K562 (cell line): Measurements from ENCODE around the gene ANAPC2. TPM values are rescaled to one million over a fixed set of nuclear protein-coding genes. Genes with fewer than 3 reads are reported as not detected.
"Not testable (repeated sequence)": the region's sequence is repeated elsewhere in the genome, so short reads cannot be mapped to it uniquely, and the experiment has no call there.

Experiments used
- ATAC-seq: fragments of 200-7000 bp; cut with Tn5 transposase; 3 replicates; pipeline ENCODE4 v1.9.1; 2020; ENCODE audit warnings: moderate library complexity
- BruUV-seq: library from RNA; stranded (reverse); fragments of 400-500 nt; replicated peaks from 2 replicates; lab custom pipeline; 2021; lab: Mats Ljungman, UMichigan
- CTCF ChIA-PET: fragments of 300-600 bp; formaldehyde crosslinking; extraction: SDS; loops from one replicate; lab custom pipeline; 2021; ENCODE audit warnings: low intra/inter-chr PET ratio; lab: Yijun Ruan, JAX
- POLR2A ChIA-PET: fragments of 300-600, 350-650 bp; sonication (Branson Sonifier 250); formaldehyde crosslinking; extraction: SDS; loops from one replicate; lab custom pipeline; 2021; ENCODE audit warnings: antibody characterized with exemption, inconsistent platforms; lab: Yijun Ruan, JAX
- DNase-seq, 4 experiments: peaks; one replicate each; pipeline versions ENCODE4 v3.0.0 to v3.0.0-alpha.2; 2011 to 2018; ENCODE audit warnings: low spot score in 3 of 4, mixed read lengths in 3 of 4; ENCODE audit errors: extremely low read depth in 1 of 4
- FAIRE-seq: peaks from 2 replicates; lab custom pipeline; 2011; peaks lifted over from hg19 to GRCh38; lab: Jason Lieb, UNC
- H2AFZ ChIP-seq: 2 replicates; pipeline ENCODE4 v1.6.0; 2011; ENCODE audit warnings: low read depth, low read length, control low read depth, inconsistent platforms
- H3K27ac ChIP-seq: fragments of 200-600 bp; 3 replicates; pipeline ENCODE4 v1.8.0; 2011; ENCODE audit warnings: low read depth, mild to moderate bottlenecking, control low read depth, inconsistent platforms, low read length, moderate library complexity, mixed read lengths; ENCODE audit errors: extremely low read depth
- H3K27me3 ChIP-seq, 2 experiments: fragments of 300-600 bp in 1 of 2; 2 replicates in 1 of 2; 3 replicates in 1 of 2; pipeline versions ENCODE4 v1.6.0 to v1.8.0; 2011; ENCODE audit warnings: inconsistent platforms in 2 of 2, low read length in 2 of 2, mild to moderate bottlenecking in 1 of 2, mixed read lengths in 1 of 2, moderate library complexity in 1 of 2; ENCODE audit not compliant: control insufficient read depth in 2 of 2, insufficient read depth in 2 of 2
- H3K36me3 ChIP-seq: fragments of 300-600 bp; 3 replicates; pipeline ENCODE4 v1.8.0; 2011; ENCODE audit warnings: mild to moderate bottlenecking, low read length, inconsistent platforms; ENCODE audit not compliant: control insufficient read depth, insufficient read depth
- H3K4me1 ChIP-seq, 2 experiments: fragments of 200-600 bp in 1 of 2; replicated peaks in 1 of 2; 2 replicates in 1 of 2; 3 replicates in 1 of 2; pipeline versions ENCODE4 v1.5.1 to v1.8.0; 2011; ENCODE audit warnings: inconsistent platforms in 2 of 2, low read length in 2 of 2, mild to moderate bottlenecking in 1 of 2, mixed read lengths in 1 of 2, moderate library complexity in 1 of 2; ENCODE audit not compliant: control insufficient read depth in 2 of 2, insufficient read depth in 2 of 2
- H3K4me2 ChIP-seq: 2 replicates; pipeline ENCODE4 v1.6.1; 2011; ENCODE audit warnings: low read length, control low read depth, inconsistent platforms, mixed read lengths; ENCODE audit not compliant: insufficient read depth
- H3K4me3 ChIP-seq: fragments of 200-600 bp; sonication (generic), shearing (Covaris generic); 2 replicates; pipeline ENCODE4 v1.5.1; 2016; ENCODE audit warnings: control low read depth, inconsistent platforms
- H3K79me2 ChIP-seq: fragments of 200-600 bp; 3 replicates; pipeline ENCODE4 v1.8.0; 2011; ENCODE audit warnings: low read length, inconsistent platforms; ENCODE audit not compliant: control insufficient read depth, insufficient read depth
- H3K9ac ChIP-seq, 2 experiments: 2 replicates each; pipeline versions ENCODE4 v1.6.0 to v1.6.1; 2011; ENCODE audit warnings: low read depth in 2 of 2, low read length in 2 of 2, control low read depth in 1 of 2, inconsistent platforms in 1 of 2, mild to moderate bottlenecking in 1 of 2, mixed read lengths in 1 of 2; ENCODE audit not compliant: insufficient read depth in 1 of 2
- H3K9me1 ChIP-seq: one replicate; pipeline ENCODE4 v1.6.0; 2011; ENCODE audit warnings: inconsistent platforms, mild to moderate bottlenecking, low read length, moderate library complexity; ENCODE audit not compliant: control insufficient read depth, insufficient read depth
- H3K9me3 ChIP-seq: replicated peaks from 2 replicates; pipeline ENCODE4 v1.5.1; 2011; ENCODE audit warnings: low read depth, low read length, inconsistent platforms; ENCODE audit not compliant: control insufficient read depth, insufficient read depth
- H4K20me1 ChIP-seq: replicated peaks from 2 replicates; pipeline ENCODE4 v1.6.1; 2011; ENCODE audit warnings: low read length, inconsistent platforms, mixed read lengths; ENCODE audit not compliant: control insufficient read depth, insufficient read depth
- ARID1B ChIP-seq: fragments of 450-650 bp; IDR thresholded peaks from 2 replicates; pipeline ENCODE4 v1.6.1; 2016; ENCODE audit warnings: antibody characterized with exemption, mild to moderate bottlenecking, inconsistent platforms
- EGR1 ChIP-seq: fragments of 450-650 bp; conservative IDR thresholded peaks from 2 replicates; pipeline ENCODE4 v1.6.1; 2017; ENCODE audit warnings: mild to moderate bottlenecking
- FOSL1 ChIP-seq: fragments of 200-800 bp; sonication (Bioruptor generic); conservative IDR thresholded peaks from 2 replicates; pipeline ENCODE4 v1.6.1; 2016; ENCODE audit warnings: missing genetic modification characterization, missing compliant biosample characterization
- HDAC1 ChIP-seq, 2 experiments: fragments of 450-650 bp; IDR thresholded peaks; 2 replicates each; pipeline ENCODE4 v1.6.1; 2016 to 2017; ENCODE audit warnings: inconsistent platforms in 1 of 2, mild to moderate bottlenecking in 1 of 2, moderate library complexity in 1 of 2
- JUND ChIP-seq, 2 experiments: IDR thresholded peaks; 2 replicates in 1 of 2; 3 replicates in 1 of 2; pipeline ENCODE4 v1.6.1; 2011; ENCODE audit warnings: borderline replicate concordance in 2 of 2, low read depth in 2 of 2, low read length in 2 of 2, improper control_type of control experiment in 1 of 2, missing biosample characterization in 1 of 2, missing genetic modification characterization in 1 of 2, missing genetic modification reagents in 1 of 2
- KDM1A ChIP-seq, 2 experiments: fragments of 450-650 bp; IDR thresholded peaks; 2 replicates each; pipeline ENCODE4 v1.6.1; 2016; ENCODE audit warnings: mild to moderate bottlenecking in 2 of 2
- RCOR1 ChIP-seq, 2 experiments: IDR thresholded peaks; 2 replicates each; pipeline ENCODE4 v1.6.1; 2012; ENCODE audit warnings: low read depth in 2 of 2, low read length in 2 of 2, borderline replicate concordance in 1 of 2, improper control_type of control experiment in 1 of 2
- SMARCA4 ChIP-seq: fragments of 450-650 bp; IDR thresholded peaks from 2 replicates; pipeline ENCODE4 v1.6.1; 2016
- WGBS: fragments of 100-300 bp; shearing (Covaris generic); methylation state at CpG from one replicate; pipeline ENCODE4 v1.1.6; 2016; ENCODE audit warnings: low coverage, mixed read lengths; ENCODE audit not compliant: insufficient coverage; ENCODE audit errors: missing lambda C conversion rate; 5-methylcytosine and 5-hydroxymethylcytosine counted together
- in situ Hi-C: fragments of 300-500 bp; cut with MboI; formaldehyde crosslinking; loops from 4 replicates; pipeline ENCODE4 v1.15.0; 2018; ENCODE audit warnings: inconsistent platforms, mixed read lengths
- intact Hi-C: fragments of 100-400 bp; cut with micrococcal nuclease; formaldehyde crosslinking; loops from 2 replicates; pipeline ENCODE4 v1.14.2; 2022
- polyA plus RNA-seq, 8 experiments: library from polyadenylated mRNA; depleted of rRNA in 4 of 8; stranded (reverse) in 5 of 8; unstranded in 3 of 8; fragments of >200 nt; fragmentation: Nextera tagmentation in 2 of 8; fragmentation: Illumina TruSeq in 1 of 8; extraction: Ambion mirVana in 2 of 8; extraction: Trizol in 1 of 8; gene quantifications; 2 replicates each; pipeline versions ENCODE4 v1.2.1 to v1.2.3, GENCODE V29; 2011 to 2014; ENCODE audit warnings: inconsistent platforms in 1 of 8, missing spikeins in 1 of 8
- total RNA-seq, 7 experiments: library from RNA; depleted of rRNA in 6 of 7; stranded (reverse); fragments of >200 nt in 6 of 7; fragmentation: Illumina TruSeq in 2 of 7; extraction: Trizol in 2 of 7; gene quantifications; 2 replicates each; pipeline versions ENCODE4 v1.2.1 to v1.2.3, GENCODE V29; 2011 to 2021; ENCODE audit warnings: low replicate concordance in 1 of 7
- TF ChIP-seq, protein P1 (sequence below), 2 experiments: fragments of 450-650 bp in 1 of 2; sonication (generic) in 1 of 2; formaldehyde crosslinking in 1 of 2; IDR thresholded peaks in 1 of 2; conservative IDR thresholded peaks in 1 of 2; 2 replicates each; pipeline versions ENCODE4 v1.6.1 to v1.8.1; 2016 to 2023; ENCODE audit warnings: mild to moderate bottlenecking in 2 of 2, moderate library complexity in 2 of 2, inconsistent platforms in 1 of 2, missing genetic modification reagents in 1 of 2
- TF ChIP-seq, protein P2 (sequence below): fragments of 200-800 bp; sonication (Bioruptor generic); IDR thresholded peaks from 2 replicates; pipeline ENCODE4 v1.6.1; 2017; ENCODE audit warnings: missing genetic modification characterization, missing compliant biosample characterization

The ANAPC2 gene
- total and polyA plus RNA-seq, 9 of the 15 experiments (the other 6 are each of a cell fraction or from before 2014, with no cell fraction given) = 0.11 to 56.5 (median 17.1) TPM; not detected in 1

GRCh38 chr9:137135154-137135553 lies 53.2 kb downstream of the ANAPC2 start:
- H3K79me2 ChIP-seq; FAIRE-seq; H3K4me2 ChIP-seq; H3K9ac ChIP-seq; BruUV-seq; H3K9me1 ChIP-seq; H2AFZ ChIP-seq; H3K4me3 ChIP-seq; H3K27ac ChIP-seq; H3K9me3 ChIP-seq; intact Hi-C loops; in situ Hi-C loops; ATAC-seq; TF ChIP-seq JUND (tag; IDR thresholded peaks at IDR 0.05; ENCODE audit: borderline replicate concordance, low read depth, low read length): not testable (repeated sequence)
- CTCF ChIA-PET = interaction anchor here (0.7 kb wide), 1 partner anchor 534 kb away, joined by 3 read pairs; no protein-coding TSS in a partner anchor
- Histone ChIP-seq H3K27me3 (peaks cover 23 to 46% of the 10 kb centered on the region in 2 experiments; a peak in 4 of 5 replicates), H3K4me1 (peaks cover 0 to 52% of the 10 kb centered on the region in 2 experiments; a peak in 2 of 5 replicates), H4K20me1 (peaks cover 13% of the 10 kb centered on the region)
- POLR2A ChIA-PET = interaction anchor here (0.9 kb wide), 1 partner anchor 15 kb away, joined by 3 read pairs; no protein-coding TSS in a partner anchor
- peak in 2 of 4 experiments; percentile 5 to 15 for DNase-seq
- 8% methylated on average over 6 of the region's 9 CpGs for WGBS
- TF ChIP-seq ARID1B = 0 out of 2 replicates have a peak, but pooled peaks have one; percentile 12
- TF ChIP-seq KDM1A (IDR thresholded peaks at IDR 0.05) = peak; percentile 91 to 93
- TF ChIP-seq FOSL1 (tag) = peak; percentile 41; the same call in 1 of the 2 replicates
- 0 out of 2 replicates have a peak, but pooled peaks have one; percentile 28 for TF ChIP-seq SMARCA4
- TF ChIP-seq JUND (IDR thresholded peaks at IDR 0.05; ENCODE audit: borderline replicate concordance, low read depth, low read length) = peak; percentile 68
- TF ChIP-seq, protein P1, sequence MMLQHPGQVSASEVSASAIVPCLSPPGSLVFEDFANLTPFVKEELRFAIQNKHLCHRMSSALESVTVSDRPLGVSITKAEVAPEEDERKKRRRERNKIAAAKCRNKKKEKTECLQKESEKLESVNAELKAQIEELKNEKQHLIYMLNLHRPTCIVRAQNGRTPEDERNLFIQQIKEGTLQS (IDR thresholded peaks at IDR 0.05) = peak; percentile 75
- TF ChIP-seq, protein P1 (CRISPR knock-in tag; conservative IDR thresholded peaks at IDR 0.05) = not testable (repeated sequence)
- TF ChIP-seq, protein P2, sequence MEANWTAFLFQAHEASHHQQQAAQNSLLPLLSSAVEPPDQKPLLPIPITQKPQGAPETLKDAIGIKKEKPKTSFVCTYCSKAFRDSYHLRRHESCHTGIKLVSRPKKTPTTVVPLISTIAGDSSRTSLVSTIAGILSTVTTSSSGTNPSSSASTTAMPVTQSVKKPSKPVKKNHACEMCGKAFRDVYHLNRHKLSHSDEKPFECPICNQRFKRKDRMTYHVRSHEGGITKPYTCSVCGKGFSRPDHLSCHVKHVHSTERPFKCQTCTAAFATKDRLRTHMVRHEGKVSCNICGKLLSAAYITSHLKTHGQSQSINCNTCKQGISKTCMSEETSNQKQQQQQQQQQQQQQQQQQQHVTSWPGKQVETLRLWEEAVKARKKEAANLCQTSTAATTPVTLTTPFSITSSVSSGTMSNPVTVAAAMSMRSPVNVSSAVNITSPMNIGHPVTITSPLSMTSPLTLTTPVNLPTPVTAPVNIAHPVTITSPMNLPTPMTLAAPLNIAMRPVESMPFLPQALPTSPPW (CRISPR knock-in tag) = peak; percentile 70
- TF ChIP-seq HDAC1 (IDR thresholded peaks at IDR 0.05) = 0 out of 4 replicates have a peak, but pooled peaks of 1 of the 2 experiments have one; percentile 28
- TF ChIP-seq RCOR1 (IDR thresholded peaks at IDR 0.05; ENCODE audit: borderline replicate concordance in 1 of 2, low read depth in 2 of 2, low read length in 2 of 2) = peak in 1 of 2 experiments; percentile 52; a peak in 1 of 4 replicates
- peak; percentile 75 for TF ChIP-seq EGR1
- TF ChIP-seq, all 486 proteins: peak for 10; not testable (repeated sequence) for 476
- H3K36me3 ChIP-seq = not testable (repeated sequence)
